Iris pigment epithelial cell (primary cell): ENCODE data around the gene RNU6-8.

Experiments used
- DNase-seq: peaks from one replicate; pipeline ENCODE4 v3.0.0-alpha.2; 2011; ENCODE audit warnings: low read depth

RNU6-8 gene

DNA sequence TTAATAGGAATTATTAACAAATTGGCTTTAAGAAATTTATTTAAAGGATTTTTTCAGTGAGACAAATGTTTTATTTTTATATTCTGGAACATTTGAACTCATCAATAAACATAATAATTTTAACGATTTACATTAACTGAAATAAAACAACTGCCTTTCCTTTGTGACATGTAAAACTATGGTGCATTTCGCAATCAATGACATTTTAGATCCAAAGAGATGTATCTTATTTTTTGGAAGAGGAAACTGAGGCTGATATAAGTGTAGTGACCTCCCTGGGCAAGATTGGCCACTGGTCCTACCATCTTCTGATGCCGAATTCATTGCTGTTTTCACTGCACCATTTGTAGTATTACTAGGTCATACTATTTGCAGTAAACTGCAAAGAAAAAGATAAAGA lies 2.5 kb upstream of the RNU6-8 start:
- DNase-seq, result no peak

DNA sequence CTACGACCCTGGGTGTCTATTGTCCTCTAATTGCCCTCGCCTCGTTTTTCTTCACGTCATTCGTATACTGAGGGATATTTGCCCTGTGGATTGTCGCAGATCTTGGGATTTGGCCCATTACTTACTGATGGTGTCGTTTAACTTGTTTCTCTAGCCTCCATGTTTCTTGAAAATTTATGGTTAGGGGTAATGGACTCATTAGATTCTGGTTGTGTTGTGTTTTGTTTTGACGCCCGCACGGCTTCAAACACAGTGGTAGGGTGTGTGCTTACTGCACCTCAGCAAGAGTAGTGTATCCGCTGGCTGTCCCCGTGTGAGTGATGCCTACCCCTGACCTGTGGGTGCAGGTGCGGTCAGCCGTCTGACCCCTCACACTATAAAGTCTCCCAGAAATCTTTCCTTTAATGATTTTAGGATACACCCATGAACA lies 874 bp upstream of the RNU6-8 start:
- no peak for DNase-seq

GRCh38 chr14:32202491-32202997 lies 525 bp downstream of the RNU6-8 start:
- peak; percentile 45 for DNase-seq

GRCh38 chr14:32201816-32202490 lies 1.1 kb downstream of the RNU6-8 start, which contains the start of gene RNU6-7:
TSS of gene RNU6-7 (plus strand) at chr14:32202045.
- DNase-seq, result no peak

GRCh38 chr14:32201193-32201815 lies 1.8 kb downstream of the RNU6-8 start:
- peak; percentile 75 for DNase-seq

GRCh38 chr14:32200368-32201192 lies 2.5 kb downstream of the RNU6-8 start:
- DNase-seq, result no peak

DNA sequence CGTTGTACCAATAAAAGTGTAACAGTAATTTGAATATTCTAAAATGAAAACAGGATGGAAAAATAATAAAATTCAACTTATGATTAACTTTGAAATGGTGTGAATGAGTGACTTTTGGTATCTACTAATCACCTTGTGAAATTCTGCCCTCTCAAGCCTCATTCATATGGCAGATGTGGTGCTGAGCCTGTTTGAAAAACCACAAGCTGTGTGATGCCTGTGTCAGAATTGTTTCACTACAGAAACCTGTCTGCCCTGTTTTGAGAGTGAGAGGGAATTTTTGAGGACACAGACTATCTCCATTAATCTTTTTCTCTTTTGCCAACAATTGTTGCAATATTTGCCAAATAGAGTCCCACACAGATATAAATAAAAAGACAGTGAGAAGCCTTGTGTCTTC lies 5.2 kb downstream of the RNU6-8 start:
- no peak for DNase-seq

DNA sequence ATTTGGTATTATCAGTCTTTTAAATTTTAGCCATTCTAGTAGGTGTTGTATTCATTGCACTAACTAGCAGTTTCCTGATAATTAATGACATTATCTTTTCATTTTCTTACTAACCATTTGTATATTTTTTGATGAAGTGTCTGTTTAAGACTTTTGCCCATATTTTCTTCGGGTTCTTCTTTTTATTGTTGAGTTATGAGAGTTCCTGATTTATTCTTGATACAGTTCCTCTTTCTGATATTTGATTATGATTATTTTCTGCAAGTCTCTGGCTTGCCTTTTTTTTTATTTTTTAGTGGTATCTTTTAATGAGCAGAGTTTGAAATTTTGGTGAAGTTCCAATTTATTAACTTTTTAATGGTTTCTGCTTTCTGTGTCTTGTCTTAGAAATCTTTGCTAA lies 7.4 kb downstream of the RNU6-8 start:
- no peak for DNase-seq

DNA sequence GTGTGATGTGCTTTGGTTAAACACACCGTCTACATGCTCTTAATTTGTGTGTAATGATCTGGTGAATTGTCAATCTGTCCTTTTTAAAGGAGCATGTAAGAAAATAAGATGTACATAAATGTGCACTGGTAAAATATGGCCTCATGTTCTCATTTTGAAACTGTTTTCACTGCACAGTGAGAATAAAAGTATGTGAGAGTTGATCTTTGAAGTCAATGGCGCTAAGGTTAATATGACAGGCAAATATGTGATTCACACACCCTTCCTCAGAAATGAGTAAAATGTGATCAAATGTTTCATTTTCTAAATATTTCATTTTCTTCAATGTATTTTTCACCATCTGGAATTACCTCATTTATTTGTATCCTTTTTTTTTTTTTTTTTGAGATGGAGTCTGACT lies 9.5 kb downstream of the RNU6-8 start:
- DNase-seq, result no peak

DNA sequence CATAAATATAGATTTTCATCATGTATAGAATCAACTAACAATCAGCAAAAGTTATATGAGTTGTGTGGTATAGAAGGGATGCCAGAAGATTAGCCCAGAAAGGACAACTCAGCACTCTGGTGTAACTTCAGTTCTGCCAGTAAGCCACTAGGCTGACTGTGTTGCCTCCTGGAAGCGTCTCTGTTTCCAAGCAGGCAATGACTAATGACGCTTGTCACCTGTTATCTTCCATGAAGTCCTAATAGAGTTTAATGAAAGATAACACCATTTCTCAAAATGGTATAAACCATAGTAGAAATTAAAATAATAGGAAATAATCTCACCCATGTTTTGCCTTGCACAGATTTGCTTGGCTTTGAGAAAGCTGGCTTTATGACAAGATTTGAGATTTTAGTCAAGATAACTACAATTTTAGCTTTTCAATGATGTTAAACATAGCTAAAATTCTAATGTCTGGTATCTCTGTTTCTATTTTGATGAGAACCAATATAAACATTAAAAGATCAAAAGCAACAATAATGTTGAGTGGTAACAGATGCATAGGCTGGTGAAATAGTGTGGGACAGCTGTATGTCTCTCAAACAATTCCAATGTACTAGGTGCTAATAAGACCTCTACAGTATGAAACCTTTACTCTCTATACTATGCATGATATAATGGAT lies 10.2 kb downstream of the RNU6-8 start:
- DNase-seq, result no peak

DNA sequence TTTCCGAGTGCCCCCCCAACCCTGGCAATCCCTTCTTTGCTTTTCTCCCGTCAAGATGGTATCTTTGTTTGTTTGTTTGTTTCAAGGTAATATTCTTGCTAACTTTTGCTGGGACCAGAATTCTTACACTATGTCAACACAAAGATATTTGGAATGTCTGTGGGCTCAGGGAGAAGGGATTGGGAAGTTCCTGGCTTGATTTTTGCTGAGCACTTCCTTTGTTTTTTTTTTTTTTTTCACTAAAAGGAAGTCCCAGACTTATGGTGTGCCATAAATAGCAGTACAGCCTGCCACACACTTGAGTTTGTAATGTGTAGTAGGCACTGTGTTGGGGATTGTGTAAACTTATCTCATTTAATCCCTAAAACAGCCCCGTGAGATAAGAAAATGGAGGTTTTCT lies 12.4 kb downstream of the RNU6-8 start:
- no peak for DNase-seq

- no peak for DNase-seq
Observed at GRCh38 chr14:32189811-32190210, 13.3 kb downstream of the RNU6-8 start.

- DNase-seq, result no peak
Observed at GRCh38 chr14:32186248-32186647, 16.8 kb downstream of the RNU6-8 start.

GRCh38 chr14:32185097-32185496 lies 18.0 kb downstream of the RNU6-8 start:
- no peak for DNase-seq

- DNase-seq, result no peak
Observed at GRCh38 chr14:32183151-32184058, 19.7 kb downstream of the RNU6-8 start.

DNA sequence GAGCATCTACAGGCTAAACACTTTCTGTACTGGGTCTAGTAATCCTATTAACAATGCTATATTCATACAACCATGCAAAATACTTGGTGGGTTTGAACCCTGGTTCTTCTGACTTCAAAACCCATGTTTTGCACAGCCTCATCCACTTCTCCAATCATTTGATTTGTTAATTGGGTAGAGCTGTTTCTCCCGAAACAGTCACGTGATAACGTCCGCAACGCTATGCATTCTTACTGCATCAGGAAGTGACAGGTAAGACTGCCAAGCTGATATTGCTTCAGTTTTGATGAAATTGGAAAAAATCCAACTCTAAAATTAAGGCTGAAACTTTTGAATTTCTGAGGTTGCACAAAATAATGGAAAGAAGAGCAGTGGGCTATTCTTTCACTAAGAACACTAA lies 31.6 kb downstream of the RNU6-8 start:
- no peak for DNase-seq

DNA sequence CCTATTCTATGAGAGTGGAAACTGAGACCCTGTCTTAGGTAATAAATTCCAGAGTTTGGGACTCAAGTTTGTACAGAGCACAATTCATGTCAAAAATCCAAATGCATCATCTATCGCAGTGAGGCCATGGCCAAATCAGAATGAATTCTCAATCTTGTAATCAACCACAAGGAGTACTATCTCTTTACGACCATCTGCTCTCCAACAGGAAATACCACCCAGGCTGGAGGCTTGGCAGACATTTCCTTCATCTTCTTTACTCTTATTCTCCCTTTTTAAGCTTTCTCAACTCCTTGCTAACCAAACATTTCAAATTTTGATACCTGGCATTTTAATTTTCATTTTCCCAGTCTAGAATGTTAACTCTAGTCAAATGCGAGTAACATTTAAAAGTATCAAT lies 33.9 kb downstream of the RNU6-8 start:
- no peak for DNase-seq

DNA sequence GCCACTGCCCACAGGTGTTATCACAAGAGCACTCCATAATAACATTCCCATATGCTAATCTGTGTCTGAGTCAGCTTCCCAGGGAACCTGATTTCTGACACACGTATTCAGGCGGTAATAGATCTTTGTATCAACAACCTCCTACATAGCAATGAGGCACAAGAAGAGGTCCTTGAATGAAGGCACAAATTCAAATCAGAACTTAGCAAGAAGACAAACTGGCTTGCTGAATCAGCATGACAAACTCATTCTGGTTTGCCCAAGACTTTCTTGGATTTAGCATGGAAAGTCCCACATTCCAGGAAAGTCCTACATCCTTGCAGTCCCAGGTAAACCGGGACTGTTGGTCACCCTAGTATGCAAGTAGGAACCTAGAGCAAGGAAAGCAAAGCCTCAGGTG lies 35.2 kb downstream of the RNU6-8 start:
- no peak for DNase-seq

GRCh38 chr14:32166924-32167323 lies 36.1 kb downstream of the RNU6-8 start:
- DNase-seq, result no peak

DNA sequence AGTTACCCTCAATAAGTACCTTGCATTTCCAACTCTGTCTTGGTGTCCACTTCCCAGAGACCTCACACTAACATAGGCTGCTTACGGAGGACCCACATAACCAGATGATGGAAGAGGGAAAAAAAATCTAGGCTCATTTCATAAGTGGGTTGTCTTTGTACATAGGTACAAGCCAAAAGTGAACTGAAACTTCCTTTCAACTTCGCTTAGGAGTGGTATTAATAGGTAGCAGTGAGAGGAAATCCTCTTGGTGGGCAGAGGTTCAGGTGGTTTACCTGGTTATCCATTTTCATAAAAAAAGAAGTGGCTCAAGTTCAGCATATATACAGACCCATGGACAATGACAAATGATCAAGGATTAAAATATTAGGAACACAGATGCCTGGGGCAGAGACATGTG lies 37.0 kb downstream of the RNU6-8 start:
- no peak for DNase-seq
